GM19035 (cell line): Measurements from ENCODE around the gene RTCA.

Experiments used
- ATAC-seq: cut with Tn5 transposase; IDR thresholded peaks from one replicate; pipeline ENCODE4 v1.9.1; 2021; ENCODE audit not compliant: unreplicated experiment

Gene RTCA

GRCh38 chr1:100342348-100342747 lies 76.3 kb downstream of the RTCA start:
- ATAC-seq, result no peak
